Measurements from ENCODE around the gene SLC6A16.

DNA sequence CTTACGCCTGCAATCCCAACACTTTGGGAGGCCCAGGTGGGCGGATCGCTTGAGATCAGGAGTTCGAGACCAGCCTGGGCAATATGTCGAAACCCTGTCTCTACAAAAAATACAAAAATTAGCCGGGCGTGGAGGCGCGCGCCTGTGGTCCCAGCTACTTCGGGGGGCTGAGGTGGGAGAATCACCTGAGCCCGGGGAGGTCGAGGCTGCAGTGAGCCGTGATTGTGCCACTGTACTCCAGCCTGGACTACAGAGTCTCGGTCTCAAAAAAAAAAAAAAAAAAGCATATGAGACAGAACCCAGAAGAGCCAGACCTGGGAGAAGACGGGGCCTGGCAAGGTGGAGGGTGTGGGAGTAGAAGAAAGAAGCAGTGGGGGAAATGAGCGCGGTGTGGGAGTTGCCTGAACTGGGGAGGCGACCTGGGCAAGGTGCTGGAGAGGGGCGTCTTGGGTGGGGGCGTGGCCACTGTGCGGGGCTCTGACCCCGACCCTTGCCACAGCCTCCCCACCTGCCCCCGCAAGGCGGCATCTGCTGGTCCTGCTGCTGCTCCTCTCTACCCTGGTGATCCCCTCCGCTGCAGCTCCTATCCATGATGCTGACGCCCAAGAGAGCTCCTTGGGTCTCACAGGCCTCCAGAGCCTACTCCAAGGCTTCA, 39.2 kb upstream of the SLC6A16 start:
- no peak for TF ChIP-seq CTCF (IDR thresholded peaks at IDR 0.05)
- no peak for TF ChIP-seq POLR2A (IDR thresholded peaks at IDR 0.05)
